ENCODE data around the gene ATP5F1D. TPM values are rescaled to one million over a fixed set of nuclear protein-coding genes. Genes with fewer than 3 reads are reported as not detected.

The ATP5F1D gene
- total RNA-seq, 8 experiments from 2014 or later: 72.1 to 359 (median 83.5) TPM

DNA sequence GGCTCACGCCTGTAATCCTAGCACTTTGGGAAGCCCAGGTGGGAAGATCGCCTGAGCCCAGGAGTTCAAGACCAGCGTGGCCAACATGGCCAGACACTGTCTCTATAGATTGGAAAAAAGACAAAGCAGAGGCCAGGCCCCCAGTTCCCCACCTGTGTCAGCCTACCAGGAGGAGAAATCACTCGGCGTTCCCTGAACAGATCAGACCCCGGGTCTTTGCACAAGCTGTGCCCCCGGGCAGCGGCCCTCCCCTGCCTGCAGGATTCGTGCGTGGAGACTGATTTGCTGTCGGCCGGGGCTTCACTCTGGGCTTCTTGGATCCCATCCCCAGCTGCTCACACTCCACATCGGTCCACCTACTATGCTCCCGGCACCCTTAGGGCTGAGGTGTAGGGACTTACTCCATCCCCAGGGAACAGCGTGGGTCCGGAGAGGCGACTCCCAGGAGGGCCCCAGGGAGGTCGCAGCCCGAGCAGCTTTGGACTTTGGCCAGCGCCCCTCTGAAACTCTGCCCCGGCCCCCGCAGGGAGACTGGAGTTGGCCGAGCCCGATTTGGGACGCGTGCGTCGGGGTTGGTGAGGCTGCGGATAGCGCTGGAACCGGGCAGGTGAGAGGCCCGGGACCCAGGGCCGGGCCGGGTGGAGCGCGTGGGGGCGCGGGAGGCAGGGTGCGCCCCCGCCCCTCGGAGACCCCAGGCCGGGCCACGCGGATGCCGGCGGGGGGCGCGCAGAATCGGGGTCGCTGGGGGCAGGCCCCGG lies 43.6 kb downstream of the ATP5F1D start:
- Histone ChIP-seq H3K4me1 (replicated peaks in 1 of 2) (peaks cover 34 to 47% of the 10 kb centered on the region in 2 donors), H3K4me3 (peak overlapping the region; percentile 51 to 81 (median 61)), H3K27ac (no peak overlapping the region)
- in situ Hi-C loops (cut with MboI; ENCODE audit: low pct_unique_long_range_greater_than_20kb in 2 of 9, low sequenced_read_pairs in 9 of 9, unreplicated experiment in 9 of 9): no loop called here
- peak in 5 of 8 experiments; percentile 1 to 22 (median 15) for ATAC-seq (replicated peaks in 6 of 8)
- 0 to 76% (median 70%) methylated on average over 2 to 4 of the region's 51 CpGs; no CpG with 5 or more reads in 7 of the 10 experiments for whole genome bisulfite sequencing, 10 experiments

DNA sequence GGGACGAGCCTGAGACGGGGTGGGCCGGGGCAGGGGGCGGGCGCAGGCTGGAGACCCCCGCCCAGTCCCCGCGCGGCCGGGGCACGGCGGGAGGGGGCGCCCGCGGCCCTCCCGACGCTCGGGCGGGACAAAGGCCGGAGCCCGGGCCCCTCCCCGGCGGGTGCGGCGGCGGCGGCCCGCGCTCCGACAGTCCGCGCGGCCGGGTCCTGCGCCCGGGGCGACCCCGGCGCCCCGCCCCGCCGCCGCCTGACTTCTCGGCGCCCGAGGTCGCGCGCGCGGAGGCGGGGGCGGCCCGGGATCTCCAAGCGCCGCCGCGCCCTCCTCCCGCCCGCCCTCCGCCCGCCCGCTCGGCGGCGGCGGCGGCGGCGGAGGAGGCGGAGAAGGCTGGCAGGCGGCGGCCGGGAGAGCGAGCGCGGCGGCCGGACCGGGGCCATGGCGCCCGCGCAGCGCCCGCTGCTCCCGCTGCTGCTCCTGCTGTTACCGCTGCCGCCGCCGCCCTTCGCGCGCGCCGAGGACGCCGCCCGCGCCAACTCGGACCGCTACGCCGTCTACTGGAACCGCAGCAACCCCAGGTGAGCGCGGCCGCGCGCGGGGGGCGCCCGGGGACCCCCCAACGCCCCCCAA lies 44.3 kb downstream of the ATP5F1D start, which contains the start of gene EFNA2:
Gene EFNA2 (plus strand): TSS at position 137 of the 624 bp plus-strand sequence. CDS start 296 bp downstream, at position 433.
- WGBS, 10 experiments: no CpG with 5 or more reads among the region's 113 CpGs
- ATAC-seq (replicated peaks in 6 of 8): peak; percentile 33 to 56 (median 45)
- in situ Hi-C loops (cut with MboI; ENCODE audit: low pct_unique_long_range_greater_than_20kb in 2 of 9, low sequenced_read_pairs in 9 of 9, unreplicated experiment in 9 of 9): no loop called here
- Histone ChIP-seq H3K27ac (peak within 1 kb of the TSS; percentile 8 to 15), H3K4me1 (replicated peaks in 1 of 2) (peaks cover 34 to 47% of the 10 kb centered on the region in 2 donors), H3K4me3 (peak within 1 kb of the TSS; percentile 51 to 81 (median 61))

DNA sequence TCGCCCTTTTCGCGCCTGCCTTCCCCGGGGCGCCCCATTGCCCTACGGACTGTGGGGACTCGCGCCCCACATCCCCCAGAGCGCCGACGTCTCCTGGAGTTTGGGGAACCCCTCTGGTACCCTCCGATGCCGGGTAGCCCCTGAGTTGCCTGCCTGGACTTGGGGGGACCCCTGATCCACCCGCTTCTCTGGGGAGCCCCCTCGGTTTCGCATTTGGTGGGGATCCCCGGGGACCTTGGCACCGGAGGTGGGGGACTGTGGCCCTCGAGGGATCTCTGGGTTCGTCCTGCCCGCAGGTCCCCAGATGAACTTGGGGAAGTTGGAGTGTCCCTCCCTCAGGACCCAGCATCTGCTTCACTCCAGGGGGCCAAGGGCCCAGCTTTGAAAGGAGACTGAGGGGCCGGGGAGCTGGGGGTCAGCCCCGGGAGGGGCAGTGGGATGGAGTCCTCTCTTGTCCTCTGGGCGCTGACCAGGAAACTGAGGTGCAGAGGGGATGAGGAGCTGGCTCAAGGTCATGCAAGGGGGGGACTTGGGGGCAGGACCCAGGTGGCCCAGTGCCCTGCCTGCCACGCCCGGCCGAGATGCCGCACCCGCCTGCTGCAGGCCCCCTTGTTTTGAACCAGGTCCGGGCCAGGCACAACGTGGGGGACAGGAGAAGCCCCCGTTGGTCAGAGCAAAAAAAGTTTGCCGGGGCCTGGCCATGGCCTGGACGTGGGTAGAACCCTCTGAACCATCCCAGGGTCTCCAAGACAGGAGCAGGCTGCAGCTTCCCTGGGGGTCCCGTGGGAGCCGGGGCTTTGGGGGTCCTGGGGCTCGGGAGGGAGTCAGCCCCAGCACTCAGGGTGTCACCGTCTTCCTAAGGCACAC lies 45.2 kb downstream of the ATP5F1D start:
- peak in 1 of 8 experiments; percentile 1 for ATAC-seq (replicated peaks in 6 of 8)
- Histone ChIP-seq H3K4me1 (replicated peaks in 1 of 2) (peaks cover 34 to 47% of the 10 kb centered on the region in 2 donors), H3K4me3 (peak overlapping the region; percentile 51 to 81 (median 61)), H3K27ac (no peak overlapping the region)
- 25% methylated on average over 4 of the region's 38 CpGs; no CpG with 5 or more reads in 9 of the 10 experiments for WGBS, 10 experiments
- in situ Hi-C loops (cut with MboI; ENCODE audit: low pct_unique_long_range_greater_than_20kb in 2 of 9, low sequenced_read_pairs in 9 of 9, unreplicated experiment in 9 of 9): no loop called here

DNA sequence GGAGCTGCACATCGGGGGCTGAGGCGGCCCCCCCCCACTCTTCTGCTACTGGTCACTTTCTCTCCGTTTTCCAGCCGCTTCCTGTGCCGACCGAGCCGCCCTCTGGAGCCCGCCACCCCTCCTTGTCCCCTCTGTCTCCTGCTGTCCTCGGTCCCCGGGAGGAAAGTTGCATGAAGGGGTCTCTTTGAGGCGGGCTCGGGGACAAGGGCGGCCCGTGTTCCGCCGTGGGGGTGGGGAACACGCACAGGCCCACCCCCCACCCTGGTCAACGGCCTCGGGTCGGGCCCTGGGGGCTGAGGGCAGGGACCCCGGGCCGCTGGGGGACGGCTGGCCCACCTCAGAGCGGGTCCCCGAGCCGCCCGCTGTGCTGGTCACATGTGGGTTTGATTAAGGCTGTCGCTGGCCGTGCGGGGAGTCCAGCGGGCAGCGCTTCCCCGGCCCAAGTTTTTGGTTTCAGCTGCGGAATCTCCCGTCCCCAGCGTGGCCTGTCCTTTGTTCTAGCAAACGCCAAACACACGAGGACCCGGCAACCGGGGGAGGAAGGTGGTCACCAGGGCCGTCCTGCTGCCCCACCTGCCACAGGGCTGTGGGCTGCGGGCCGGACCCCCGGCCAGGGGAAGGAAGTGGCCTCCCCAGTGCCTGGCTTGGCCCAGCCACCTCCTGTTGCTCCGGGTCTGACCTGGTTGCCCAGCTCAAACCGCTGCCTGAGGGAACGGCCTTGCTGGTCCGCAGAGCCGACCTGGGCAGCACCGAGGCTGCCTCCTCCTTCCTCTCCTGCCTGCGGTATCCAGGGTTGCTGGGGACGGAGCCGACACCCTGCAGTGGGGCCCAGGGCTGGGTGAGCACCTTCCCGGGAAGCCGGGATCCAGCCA lies 46.0 kb downstream of the ATP5F1D start:
- 25% methylated on average over 4 of the region's 55 CpGs; no CpG with 5 or more reads in 9 of the 10 experiments for WGBS, 10 experiments
- Histone ChIP-seq H3K4me3 (peak overlapping the region; percentile 51 to 81 (median 61)), H3K4me1 (replicated peaks in 1 of 2) (peaks cover 34 to 47% of the 10 kb centered on the region in 2 donors), H3K27ac (no peak overlapping the region)
- in situ Hi-C loops (cut with MboI; ENCODE audit: low pct_unique_long_range_greater_than_20kb in 2 of 9, low sequenced_read_pairs in 9 of 9, unreplicated experiment in 9 of 9): no loop called here
- peak in 6 of 8 experiments; percentile 7 to 35 (median 16) for ATAC-seq (replicated peaks in 6 of 8)

DNA sequence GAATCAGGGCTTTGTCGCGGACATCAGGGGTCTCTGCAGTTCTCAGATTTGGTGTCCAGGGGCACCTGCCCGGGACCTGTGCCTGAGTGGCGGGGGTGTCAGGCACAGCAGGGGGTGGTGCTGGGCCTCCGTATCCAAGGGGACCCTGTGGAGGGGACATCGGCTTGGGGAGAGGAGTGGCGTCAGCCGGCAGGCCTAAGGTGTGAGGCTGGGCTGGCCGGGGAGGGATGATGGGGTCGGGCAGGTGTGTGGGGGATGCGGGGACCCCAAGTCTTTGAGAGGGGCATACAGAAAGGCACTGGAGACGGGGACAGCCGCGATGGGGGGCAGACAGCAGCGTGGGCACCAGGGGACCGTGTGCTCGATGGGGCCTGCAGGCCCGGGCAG lies 46.7 kb downstream of the ATP5F1D start:
- in situ Hi-C loops (cut with MboI; ENCODE audit: low pct_unique_long_range_greater_than_20kb in 2 of 9, low sequenced_read_pairs in 9 of 9, unreplicated experiment in 9 of 9): no loop called here
- no peak overlapping the region for H3K27ac ChIP-seq
- H3K4me1 ChIP-seq (replicated peaks in 1 of 2): peaks cover 32 to 40% of the 10 kb centered on the region in 2 donors
- peak overlapping the region in 3 of 5 donors; percentile 59 to 68 (median 61) for H3K4me3 ChIP-seq
- ATAC-seq (replicated peaks in 6 of 8): no peak
- no CpG with 5 or more reads among the region's 18 CpGs for WGBS, 10 experiments

DNA sequence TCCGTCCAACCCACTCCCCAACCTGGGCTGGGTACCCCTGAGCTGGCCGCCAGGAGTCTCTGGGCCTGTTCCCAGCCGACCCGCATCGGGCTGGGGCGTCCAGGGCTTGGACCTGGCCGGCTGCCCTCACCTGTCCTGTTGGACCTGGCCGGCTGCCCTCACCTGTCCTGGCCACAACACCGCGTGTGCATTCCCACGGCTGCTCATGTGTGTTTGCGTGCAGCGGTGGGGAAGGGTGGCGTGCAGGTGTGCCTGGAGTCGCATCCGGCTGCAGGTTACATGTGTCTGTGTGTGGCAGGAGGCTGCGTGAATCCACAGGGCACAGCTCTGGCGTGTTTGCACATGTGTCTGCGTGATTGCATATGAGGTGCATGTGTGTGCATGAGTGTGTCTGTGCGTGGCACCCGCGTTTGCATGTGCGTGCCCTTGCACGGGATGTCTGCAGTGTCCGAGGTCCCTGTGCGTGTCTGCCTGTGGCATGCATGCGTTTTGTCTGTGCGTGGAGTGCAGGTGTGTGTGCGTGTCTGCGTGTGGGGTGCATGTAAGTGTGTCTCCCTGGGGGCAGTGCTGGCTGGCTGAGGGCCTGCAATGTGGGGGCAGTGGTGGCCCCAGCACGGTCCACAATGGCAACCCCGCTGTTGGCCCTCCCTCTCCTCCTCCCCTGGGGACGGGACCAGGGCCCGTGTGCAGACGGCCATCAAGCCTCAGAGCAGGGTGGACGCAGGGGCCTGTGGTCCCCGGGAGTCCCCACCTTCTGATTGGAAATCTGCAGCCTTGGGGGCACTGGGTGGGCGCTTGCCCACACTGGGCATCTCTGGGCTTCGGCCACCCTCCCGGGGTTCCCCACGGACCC lies 47.5 kb downstream of the ATP5F1D start:
- in situ Hi-C loops (cut with MboI; ENCODE audit: low pct_unique_long_range_greater_than_20kb in 2 of 9, low sequenced_read_pairs in 9 of 9, unreplicated experiment in 9 of 9): no loop called here
- Histone ChIP-seq H3K27ac (no peak overlapping the region), H3K4me3 (no peak overlapping the region), H3K4me1 (replicated peaks in 1 of 2) (peaks cover 24 to 32% of the 10 kb centered on the region in 2 donors)
- WGBS, 10 experiments: 60 to 94% (median 86%) methylated on average over 1 to 10 of the region's 41 CpGs; no CpG with 5 or more reads in 5 of the 10 experiments
- ATAC-seq (replicated peaks in 6 of 8): no peak

DNA sequence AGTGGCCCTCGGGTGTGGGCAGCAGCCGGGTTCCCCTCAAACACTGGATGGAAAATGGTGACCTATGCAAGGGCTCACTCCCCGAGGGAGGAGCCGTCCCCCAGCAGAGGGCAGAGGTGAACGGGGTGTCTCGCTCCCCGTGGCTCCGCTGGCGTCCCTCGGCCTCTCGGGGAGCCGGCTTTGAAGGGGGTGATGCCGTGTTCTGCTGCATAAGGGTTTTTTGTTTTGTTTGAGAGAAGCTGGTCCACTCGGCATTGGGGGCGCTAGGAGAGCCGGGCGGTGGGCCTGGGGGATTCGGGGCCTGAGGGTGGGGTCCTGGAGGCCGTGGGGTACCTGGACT lies 48.1 kb downstream of the ATP5F1D start:
- no peak overlapping the region for H3K27ac ChIP-seq
- WGBS, 10 experiments: 100% methylated on average over 1 of the region's 19 CpGs; no CpG with 5 or more reads in 9 of the 10 experiments
- ATAC-seq (replicated peaks in 6 of 8): no peak
- no peak overlapping the region for H3K4me3 ChIP-seq
- in situ Hi-C loops (cut with MboI; ENCODE audit: low pct_unique_long_range_greater_than_20kb in 2 of 9, low sequenced_read_pairs in 9 of 9, unreplicated experiment in 9 of 9): no loop called here
- peaks cover 19 to 30% of the 10 kb centered on the region in 2 donors for H3K4me1 ChIP-seq (replicated peaks in 1 of 2)

DNA sequence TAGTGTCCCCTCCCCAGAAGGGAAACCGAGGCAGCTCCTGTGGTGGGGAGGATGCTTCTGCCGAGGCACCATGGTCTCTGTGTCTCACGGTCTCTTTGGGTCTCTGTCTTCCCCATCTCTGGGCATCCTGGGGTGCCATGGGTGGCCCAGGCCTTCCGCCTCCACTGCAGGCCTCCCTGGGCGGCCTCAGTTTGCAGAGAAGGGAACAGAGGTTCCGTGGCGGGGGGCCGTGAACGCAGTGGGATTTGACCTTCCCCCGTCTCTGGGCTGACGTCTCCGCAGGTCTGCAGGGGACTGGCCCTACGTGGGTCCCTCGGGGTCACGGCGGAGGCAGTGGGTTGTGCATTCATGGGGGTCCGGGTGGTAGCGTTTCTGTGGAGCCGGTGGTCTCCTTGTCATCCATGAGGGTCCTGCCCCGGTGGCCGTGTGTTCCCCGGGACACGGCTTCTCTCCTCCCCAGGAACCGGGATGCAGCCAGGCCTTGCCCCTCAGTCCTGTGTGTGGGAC lies 48.7 kb downstream of the ATP5F1D start:
- Histone ChIP-seq H3K4me1 (replicated peaks in 1 of 2) (peaks cover 20 to 29% of the 10 kb centered on the region in 2 donors), H3K27ac (no peak overlapping the region), H3K4me3 (no peak overlapping the region)
- WGBS, 10 experiments: 70 to 78% (median 75%) methylated on average over 2 to 8 of the region's 24 CpGs; no CpG with 5 or more reads in 7 of the 10 experiments
- ATAC-seq (replicated peaks in 6 of 8): no peak
- in situ Hi-C loops (cut with MboI; ENCODE audit: low pct_unique_long_range_greater_than_20kb in 2 of 9, low sequenced_read_pairs in 9 of 9, unreplicated experiment in 9 of 9): no loop called here

DNA sequence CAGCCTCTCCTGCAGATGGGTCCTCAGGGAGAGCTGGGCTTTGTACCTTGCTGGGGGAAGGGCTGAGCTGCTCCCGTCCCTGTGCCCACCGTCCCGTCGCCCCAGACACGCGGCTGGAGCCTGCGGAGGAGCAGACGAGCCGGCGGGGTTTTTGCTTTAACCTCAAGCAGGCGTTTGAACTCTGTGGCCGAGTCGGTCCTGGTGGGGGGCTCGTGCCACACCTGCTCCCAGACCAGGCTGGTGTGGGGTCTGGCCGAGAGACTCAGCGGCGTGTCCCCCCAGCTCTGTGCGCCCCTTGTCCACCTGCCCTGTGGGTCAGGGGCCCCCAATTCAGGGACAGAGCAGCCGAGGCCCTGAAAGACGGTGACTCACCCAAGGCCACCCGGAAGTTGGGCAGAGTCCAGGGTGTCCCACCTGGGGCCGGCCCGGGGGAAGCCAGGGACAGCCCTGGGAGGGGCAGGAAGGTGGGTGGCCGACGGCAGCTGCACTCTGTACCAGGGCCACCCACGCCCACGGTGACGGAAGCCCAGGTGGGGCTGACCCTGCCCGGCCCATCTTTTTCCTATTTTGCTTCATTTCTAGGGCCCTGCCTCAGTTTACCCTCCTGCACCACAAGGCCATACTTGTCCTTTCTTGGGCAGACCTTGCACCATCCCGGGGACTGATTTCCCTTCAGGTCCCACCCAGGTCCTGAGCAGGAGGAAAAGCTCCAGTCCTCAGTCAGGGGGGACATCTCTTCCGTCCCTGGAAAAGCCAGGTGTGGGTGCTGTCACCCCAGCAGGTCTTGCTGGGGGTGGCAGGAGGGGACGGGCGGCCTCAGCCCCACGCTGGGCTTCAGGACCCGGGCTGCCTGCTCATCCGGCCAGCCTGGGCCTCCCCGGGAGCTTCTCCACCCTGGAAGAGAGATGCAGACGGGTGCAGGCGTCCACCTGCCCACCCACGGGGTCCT lies 49.4 kb downstream of the ATP5F1D start:
- 5 to 87% (median 75%) methylated on average over 1 to 11 of the region's 40 CpGs; no CpG with 5 or more reads in 4 of the 10 experiments for WGBS, 10 experiments
- Histone ChIP-seq H3K4me1 (replicated peaks in 1 of 2) (peaks cover 25 to 26% of the 10 kb centered on the region in 2 donors), H3K27ac (no peak overlapping the region), H3K4me3 (no peak overlapping the region)
- no peak for ATAC-seq (replicated peaks in 6 of 8)
- in situ Hi-C loops (cut with MboI; ENCODE audit: low pct_unique_long_range_greater_than_20kb in 2 of 9, low sequenced_read_pairs in 9 of 9, unreplicated experiment in 9 of 9): no loop called here

DNA sequence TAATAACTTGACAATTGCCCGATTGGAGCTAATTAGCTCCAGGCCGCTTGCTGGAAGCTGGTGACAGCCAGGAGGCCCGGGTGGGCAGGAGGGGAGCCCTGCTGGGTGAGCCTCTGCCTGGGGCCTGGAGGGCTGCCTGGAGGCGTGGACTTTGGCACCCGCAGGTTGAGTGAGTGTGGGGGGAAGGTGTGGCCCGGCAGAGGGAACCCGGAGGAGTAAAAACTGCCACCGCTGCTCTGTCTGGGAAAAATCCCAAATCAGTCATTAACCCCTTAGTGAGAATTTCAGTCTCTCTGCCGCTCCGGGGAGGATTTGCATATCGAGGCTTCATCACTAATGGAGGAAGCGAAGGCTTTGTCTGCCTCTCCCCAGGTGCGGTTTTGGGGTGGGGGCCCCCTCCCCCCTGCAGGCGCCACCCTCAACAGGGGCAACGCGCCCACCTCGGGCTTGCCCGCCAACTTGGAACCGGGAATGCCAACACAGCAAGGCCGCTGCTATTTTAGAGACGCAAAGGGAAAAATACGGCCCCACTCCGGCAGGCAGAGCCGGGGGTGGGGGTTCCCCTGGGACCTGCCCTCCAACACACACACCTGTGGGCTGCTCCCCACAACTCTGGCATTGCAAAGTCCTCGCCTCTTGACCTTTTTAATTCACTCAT lies 50.3 kb downstream of the ATP5F1D start:
- Histone ChIP-seq H3K4me3 (no peak overlapping the region), H3K4me1 (replicated peaks in 1 of 2) (peaks cover 21 to 23% of the 10 kb centered on the region in 2 donors), H3K27ac (no peak overlapping the region)
- 0 to 53% (median 6%) methylated on average over 1 to 15 of the region's 25 CpGs; no CpG with 5 or more reads in 5 of the 10 experiments for WGBS, 10 experiments
- no peak for ATAC-seq (replicated peaks in 6 of 8)
- in situ Hi-C loops (cut with MboI; ENCODE audit: low pct_unique_long_range_greater_than_20kb in 2 of 9, low sequenced_read_pairs in 9 of 9, unreplicated experiment in 9 of 9): no loop called here

Data from motor neuron (in vitro differentiated cells).